ENCODE results near the gene UBE2G1.

UBE2G1 gene

GRCh38 chr17:4305224-4305623 is 61.3 kb downstream of the UBE2G1 start:
- ChIA-PET CTCF (interaction anchor here (1.3 to 3.6 kb wide), 4 partner anchors 10 to 53 kb away, joined by 3 to 12 read pairs (median 6); no protein-coding TSS in a partner anchor), POLR2A (no interaction called here)
- no peaks in the 10 kb centered on the region for H3K27me3 ChIP-seq (replicated peaks in 2 of 5; ENCODE audit: control insufficient read depth in 4 of 5, insufficient read depth in 5 of 5, low read length in 4 of 5)
- peaks cover 8 to 35% (median 16%) of the 10 kb centered on the region in 4 experiments for H3K36me3 ChIP-seq (ENCODE audit: control insufficient read depth in 4 of 4, insufficient read depth in 4 of 4, low read length in 3 of 4)
- H3K27ac ChIP-seq (ENCODE audit: insufficient read depth in 1 of 2, low read depth in 1 of 2, low read length in 2 of 2, poor library complexity in 1 of 2, severe bottlenecking in 2 of 2): no peak overlapping the region
- no peak for DNase-seq
- no peak overlapping the region for H3K4me3 ChIP-seq (ENCODE audit: control insufficient read depth in 1 of 7, extremely low read depth in 1 of 7, insufficient read depth in 4 of 7, low read depth in 2 of 7, low read length in 6 of 7)
- no peaks in the 10 kb centered on the region for H3K4me1 ChIP-seq (ENCODE audit: control extremely low read depth in 1 of 4, control insufficient read depth in 4 of 4, insufficient read depth in 4 of 4, low read length in 3 of 4)
- WGBS (ENCODE audit: insufficient coverage): 96% methylated on average over 3 of the region's 7 CpGs
- no peaks in the 10 kb centered on the region for H3K9me3 ChIP-seq (ENCODE audit: control extremely low read depth in 1 of 5, control insufficient read depth in 4 of 5, insufficient read depth in 2 of 5, low read depth in 1 of 5, low read length in 4 of 5)

DNA sequence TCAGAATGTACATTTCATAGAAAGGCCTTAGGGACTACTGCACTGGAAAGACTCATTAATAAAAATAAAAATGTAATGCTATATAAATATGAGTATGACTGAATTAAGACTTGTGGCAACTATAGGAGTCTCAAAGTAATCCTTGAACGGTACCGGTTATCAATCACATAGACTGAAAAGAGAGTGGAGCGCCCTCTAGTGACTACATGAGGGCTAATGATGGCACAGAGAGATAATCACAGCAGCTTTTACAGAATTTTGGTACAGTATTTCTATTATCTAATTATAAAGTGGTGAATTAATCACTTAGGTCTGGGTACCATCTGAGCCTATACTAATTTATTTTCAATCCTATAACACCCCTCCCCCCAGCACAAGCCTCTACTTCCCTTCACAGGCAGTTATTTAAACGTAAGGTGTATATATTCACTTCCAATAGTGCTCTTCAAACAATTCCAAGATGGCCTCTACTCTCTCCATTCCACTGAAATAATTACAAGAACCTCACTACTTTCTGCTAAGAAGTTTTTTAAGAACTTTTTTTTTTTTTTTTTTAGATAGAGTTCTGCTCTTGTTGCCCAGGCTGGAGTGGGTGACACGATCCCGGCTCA is 62.0 kb downstream of the UBE2G1 start:
- peaks cover 8 to 35% (median 16%) of the 10 kb centered on the region in 4 experiments for H3K36me3 ChIP-seq (ENCODE audit: control insufficient read depth in 4 of 4, insufficient read depth in 4 of 4, low read length in 3 of 4)
- H3K9me3 ChIP-seq (ENCODE audit: control extremely low read depth in 1 of 5, control insufficient read depth in 4 of 5, insufficient read depth in 2 of 5, low read depth in 1 of 5, low read length in 4 of 5): no peaks in the 10 kb centered on the region
- 54% methylated on average over 4 of the region's 6 CpGs for WGBS (ENCODE audit: insufficient coverage)
- H3K4me3 ChIP-seq (ENCODE audit: control insufficient read depth in 1 of 7, extremely low read depth in 1 of 7, insufficient read depth in 4 of 7, low read depth in 2 of 7, low read length in 6 of 7): no peak overlapping the region
- H3K4me1 ChIP-seq (ENCODE audit: control extremely low read depth in 1 of 4, control insufficient read depth in 4 of 4, insufficient read depth in 4 of 4, low read length in 3 of 4): no peaks in the 10 kb centered on the region
- no peaks in the 10 kb centered on the region for H3K27me3 ChIP-seq (replicated peaks in 2 of 5; ENCODE audit: control insufficient read depth in 4 of 5, insufficient read depth in 5 of 5, low read length in 4 of 5)
- ChIA-PET CTCF (interaction anchor here (0.7 to 3.6 kb wide), 7 partner anchors 9 to 88 kb away, joined by 3 to 12 read pairs (median 4); no protein-coding TSS in a partner anchor), POLR2A (no interaction called here)
- DNase-seq: peak; percentile 51 to 70 (median 69)
- H3K27ac ChIP-seq (ENCODE audit: insufficient read depth in 1 of 2, low read depth in 1 of 2, low read length in 2 of 2, poor library complexity in 1 of 2, severe bottlenecking in 2 of 2): no peak overlapping the region

DNA sequence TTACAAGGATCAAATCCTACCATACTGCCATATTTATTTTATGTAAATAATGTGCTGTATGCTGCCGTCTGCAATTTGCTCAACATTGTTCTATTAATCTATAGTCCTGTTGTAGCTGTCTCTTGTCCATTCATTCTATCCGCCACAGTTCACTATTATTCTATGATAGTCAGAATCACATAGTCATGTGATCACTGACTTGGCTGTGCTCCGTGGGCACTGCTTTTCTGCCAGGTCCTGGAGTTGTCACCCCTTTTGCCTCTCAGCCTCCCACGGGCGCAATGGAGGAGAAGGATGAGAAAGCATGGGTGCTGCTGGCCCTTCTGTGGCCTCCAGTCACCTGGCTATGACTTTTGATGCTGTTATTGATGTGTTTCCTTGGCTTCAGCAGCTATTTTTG is 65.4 kb downstream of the UBE2G1 start:
- H3K9me3 ChIP-seq (ENCODE audit: control extremely low read depth in 1 of 5, control insufficient read depth in 4 of 5, insufficient read depth in 2 of 5, low read depth in 1 of 5, low read length in 4 of 5): no peaks in the 10 kb centered on the region
- no peak for DNase-seq
- H3K4me3 ChIP-seq (ENCODE audit: control insufficient read depth in 1 of 7, extremely low read depth in 1 of 7, insufficient read depth in 4 of 7, low read depth in 2 of 7, low read length in 6 of 7): no peak overlapping the region
- ChIA-PET POLR2A (no interaction called here), CTCF (no interaction called here)
- H3K36me3 ChIP-seq (ENCODE audit: control insufficient read depth in 4 of 4, insufficient read depth in 4 of 4, low read length in 3 of 4): peaks cover 6 to 34% (median 19%) of the 10 kb centered on the region in 4 experiments
- H3K27me3 ChIP-seq (replicated peaks in 2 of 5; ENCODE audit: control insufficient read depth in 4 of 5, insufficient read depth in 5 of 5, low read length in 4 of 5): no peaks in the 10 kb centered on the region
- H3K4me1 ChIP-seq (ENCODE audit: control extremely low read depth in 1 of 4, control insufficient read depth in 4 of 4, insufficient read depth in 4 of 4, low read length in 3 of 4): no peaks in the 10 kb centered on the region
- WGBS (ENCODE audit: insufficient coverage): 88% methylated on average over 4 of the region's 5 CpGs
- H3K27ac ChIP-seq (ENCODE audit: insufficient read depth in 1 of 2, low read depth in 1 of 2, low read length in 2 of 2, poor library complexity in 1 of 2, severe bottlenecking in 2 of 2): no peak overlapping the region

- Histone ChIP-seq H3K9me3 (ENCODE audit: control extremely low read depth in 1 of 5, control insufficient read depth in 4 of 5, insufficient read depth in 2 of 5, low read depth in 1 of 5, low read length in 4 of 5) (no peaks in the 10 kb centered on the region), H3K36me3 (ENCODE audit: control insufficient read depth in 4 of 4, insufficient read depth in 4 of 4, low read length in 3 of 4) (peaks cover 8 to 30% (median 13%) of the 10 kb centered on the region in 4 experiments), H3K4me3 (ENCODE audit: control insufficient read depth in 1 of 7, extremely low read depth in 1 of 7, insufficient read depth in 4 of 7, low read depth in 2 of 7, low read length in 6 of 7) (no peak overlapping the region), H3K27me3 (replicated peaks in 2 of 5; ENCODE audit: control insufficient read depth in 4 of 5, insufficient read depth in 5 of 5, low read length in 4 of 5) (no peaks in the 10 kb centered on the region), H3K4me1 (ENCODE audit: control extremely low read depth in 1 of 4, control insufficient read depth in 4 of 4, insufficient read depth in 4 of 4, low read length in 3 of 4) (no peaks in the 10 kb centered on the region), H3K27ac (ENCODE audit: insufficient read depth in 1 of 2, low read depth in 1 of 2, low read length in 2 of 2, poor library complexity in 1 of 2, severe bottlenecking in 2 of 2) (no peak overlapping the region)
- no peak for DNase-seq
- POLR2A ChIA-PET: no interaction called here
- 100% methylated on average over 3 of the region's 3 CpGs for WGBS (ENCODE audit: insufficient coverage)
- CTCF ChIA-PET: interaction anchor here (1.0 to 1.1 kb wide), 2 partner anchors 40 to 82 kb away, joined by 3 read pairs; no protein-coding TSS in a partner anchor
Measured at GRCh38 chr17:4297351-4297750, 69.1 kb downstream of the UBE2G1 start.

- WGBS (ENCODE audit: insufficient coverage): 100% methylated on average over 2 of the region's 4 CpGs
- H3K4me3 ChIP-seq (ENCODE audit: control insufficient read depth in 1 of 7, extremely low read depth in 1 of 7, insufficient read depth in 4 of 7, low read depth in 2 of 7, low read length in 6 of 7): no peak overlapping the region
- H3K27ac ChIP-seq (ENCODE audit: insufficient read depth in 1 of 2, low read depth in 1 of 2, low read length in 2 of 2, poor library complexity in 1 of 2, severe bottlenecking in 2 of 2): no peak overlapping the region
- ChIA-PET CTCF (interaction anchor here (0.7 to 1.8 kb wide), 3 partner anchors 9 to 70 kb away, joined by 3 to 6 read pairs (median 3); no protein-coding TSS in a partner anchor), POLR2A (interaction anchor here (0.7 kb wide), 1 partner anchor 11 kb away, joined by 3 read pairs; no protein-coding TSS in a partner anchor)
- H3K36me3 ChIP-seq (ENCODE audit: control insufficient read depth in 4 of 4, insufficient read depth in 4 of 4, low read length in 3 of 4): peaks cover 8 to 19% (median 13%) of the 10 kb centered on the region in 4 experiments
- H3K9me3 ChIP-seq (ENCODE audit: control extremely low read depth in 1 of 5, control insufficient read depth in 4 of 5, insufficient read depth in 2 of 5, low read depth in 1 of 5, low read length in 4 of 5): no peaks in the 10 kb centered on the region
- DNase-seq: no peak
- H3K27me3 ChIP-seq (replicated peaks in 2 of 5; ENCODE audit: control insufficient read depth in 4 of 5, insufficient read depth in 5 of 5, low read length in 4 of 5): no peaks in the 10 kb centered on the region
- no peaks in the 10 kb centered on the region for H3K4me1 ChIP-seq (ENCODE audit: control extremely low read depth in 1 of 4, control insufficient read depth in 4 of 4, insufficient read depth in 4 of 4, low read length in 3 of 4)
Measured at GRCh38 chr17:4295686-4296085, 70.8 kb downstream of the UBE2G1 start.

DNA sequence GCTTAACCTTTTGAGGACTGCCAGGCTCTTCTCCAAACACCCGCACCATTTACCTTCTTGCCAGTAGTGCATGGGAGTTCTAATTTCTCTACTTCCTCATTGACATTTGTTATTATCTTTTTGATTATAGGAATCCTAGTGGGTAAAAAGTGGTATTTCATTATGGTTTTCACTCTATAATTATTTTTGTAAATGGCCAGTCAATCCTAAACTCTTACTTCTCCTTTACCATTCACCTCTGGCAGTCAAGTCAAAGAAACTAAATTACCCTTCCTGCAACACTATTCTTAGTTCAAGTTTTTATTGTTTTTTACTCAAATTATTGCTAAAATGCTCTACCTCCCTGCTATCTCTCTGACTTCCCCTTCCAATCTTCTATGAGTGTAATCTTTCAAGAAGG is 72.9 kb downstream of the UBE2G1 start:
- Histone ChIP-seq H3K4me3 (ENCODE audit: control insufficient read depth in 1 of 7, extremely low read depth in 1 of 7, insufficient read depth in 4 of 7, low read depth in 2 of 7, low read length in 6 of 7) (no peak overlapping the region), H3K36me3 (ENCODE audit: control insufficient read depth in 4 of 4, insufficient read depth in 4 of 4, low read length in 3 of 4) (peaks cover 12 to 24% (median 17%) of the 10 kb centered on the region in 4 experiments), H3K27me3 (replicated peaks in 2 of 5; ENCODE audit: control insufficient read depth in 4 of 5, insufficient read depth in 5 of 5, low read length in 4 of 5) (no peaks in the 10 kb centered on the region), H3K4me1 (ENCODE audit: control extremely low read depth in 1 of 4, control insufficient read depth in 4 of 4, insufficient read depth in 4 of 4, low read length in 3 of 4) (no peaks in the 10 kb centered on the region), H3K27ac (ENCODE audit: insufficient read depth in 1 of 2, low read depth in 1 of 2, low read length in 2 of 2, poor library complexity in 1 of 2, severe bottlenecking in 2 of 2) (no peak overlapping the region), H3K9me3 (ENCODE audit: control extremely low read depth in 1 of 5, control insufficient read depth in 4 of 5, insufficient read depth in 2 of 5, low read depth in 1 of 5, low read length in 4 of 5) (no peaks in the 10 kb centered on the region)
- POLR2A ChIA-PET: no interaction called here
- DNase-seq: peak in 2 of 3 donors; percentile 10 to 33
- CTCF ChIA-PET: interaction anchor here (0.7 to 1.0 kb wide), 3 partner anchors 9 to 61 kb away, joined by 3 to 4 read pairs (median 3); no protein-coding TSS in a partner anchor
- WGBS (ENCODE audit: insufficient coverage): no CpG with 5 or more reads among the region's 1 CpG

DNA sequence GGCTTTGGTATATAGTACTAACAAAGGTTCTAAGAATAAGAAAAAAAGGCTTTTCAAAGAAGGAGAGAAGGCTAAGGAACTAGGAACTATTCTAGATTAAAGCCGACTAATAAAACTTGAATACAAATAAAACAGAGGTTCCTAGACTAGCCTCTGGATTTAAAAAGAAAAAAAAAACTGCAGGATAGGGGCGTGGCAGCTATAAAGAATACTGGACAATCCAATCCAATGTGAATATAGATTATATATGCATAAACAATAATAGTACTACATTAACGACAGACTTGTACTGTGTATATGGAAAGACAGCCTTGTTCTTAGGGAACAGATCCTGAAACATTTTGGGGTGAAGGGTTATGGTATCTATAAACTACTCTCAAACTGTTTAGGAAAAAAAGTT is 78.8 kb downstream of the UBE2G1 start:
- Histone ChIP-seq H3K27ac (ENCODE audit: insufficient read depth in 1 of 2, low read depth in 1 of 2, low read length in 2 of 2, poor library complexity in 1 of 2, severe bottlenecking in 2 of 2) (no peak overlapping the region), H3K4me3 (ENCODE audit: control insufficient read depth in 1 of 7, extremely low read depth in 1 of 7, insufficient read depth in 4 of 7, low read depth in 2 of 7, low read length in 6 of 7) (no peak overlapping the region), H3K36me3 (ENCODE audit: control insufficient read depth in 4 of 4, insufficient read depth in 4 of 4, low read length in 3 of 4) (peaks cover 4 to 19% (median 12%) of the 10 kb centered on the region in 4 experiments), H3K4me1 (ENCODE audit: control extremely low read depth in 1 of 4, control insufficient read depth in 4 of 4, insufficient read depth in 4 of 4, low read length in 3 of 4) (no peaks in the 10 kb centered on the region), H3K27me3 (replicated peaks in 2 of 5; ENCODE audit: control insufficient read depth in 4 of 5, insufficient read depth in 5 of 5, low read length in 4 of 5) (no peaks in the 10 kb centered on the region), H3K9me3 (ENCODE audit: control extremely low read depth in 1 of 5, control insufficient read depth in 4 of 5, insufficient read depth in 2 of 5, low read depth in 1 of 5, low read length in 4 of 5) (no peaks in the 10 kb centered on the region)
- ChIA-PET CTCF (no interaction called here), POLR2A (interaction anchor here (0.6 kb wide), 1 partner anchor 25 kb away, joined by 4 read pairs; no protein-coding TSS in a partner anchor)
- no CpG with 5 or more reads among the region's 3 CpGs for WGBS (ENCODE audit: insufficient coverage)
- DNase-seq: no peak

Measured in common myeloid progenitor, CD34-positive (primary cell).